BLaER1 treated with 17β-estradiol and CSF1 and Interleukin-3, amounts not matched to agents 10 nM and 100 nM (cell line): ENCODE measurements around the gene MNX1.
A peak's percentile ranks its signal among the peaks of the same experiment; 100 is the strongest.

Experiments
- H3K27ac ChIP-seq, 11 experiments: shearing (Covaris generic); formaldehyde crosslinking; 2 replicates each; pipeline ENCODE4 v1.8.1; 2022
- H3K27me3 ChIP-seq, 11 experiments: shearing (Covaris generic); formaldehyde crosslinking; 2 replicates each; pipeline ENCODE4 v1.8.1; 2022
- H3K36me3 ChIP-seq, 11 experiments: shearing (Covaris generic); formaldehyde crosslinking; 2 replicates each; pipeline ENCODE4 v1.8.1; 2022
- H3K4me1 ChIP-seq, 10 experiments: shearing (Covaris generic); formaldehyde crosslinking; 2 replicates each; pipeline ENCODE4 v1.8.1; 2022
- H3K4me2 ChIP-seq, 11 experiments: shearing (Covaris generic); formaldehyde crosslinking; 2 replicates each; pipeline ENCODE4 v1.8.1; 2022
- H3K4me3 ChIP-seq, 10 experiments: shearing (Covaris generic); formaldehyde crosslinking; 2 replicates each; pipeline ENCODE4 v1.8.1; 2022
- H3K9ac ChIP-seq, 11 experiments: shearing (Covaris generic); formaldehyde crosslinking; 2 replicates each; pipeline ENCODE4 v1.8.1; 2022
- H3K9me3 ChIP-seq, 11 experiments: shearing (Covaris generic); formaldehyde crosslinking; replicated peaks in 1 of 11; 2 replicates each; pipeline ENCODE4 v1.8.1; 2022
- H4K20me1 ChIP-seq, 11 experiments: shearing (Covaris generic); formaldehyde crosslinking; 2 replicates each; pipeline ENCODE4 v1.8.1; 2022
- Cebpa-rat ChIP-seq, 11 experiments: shearing (Covaris generic); IDR thresholded peaks; 2 replicates each; pipeline ENCODE4 v1.8.1; 2022

MNX1 gene

GRCh38 chr7:157023589-157023905, 13.1 kb upstream of the MNX1 start:
- Histone ChIP-seq H3K27me3 (peaks cover 68 to 88% (median 77%) of the 10 kb centered on the region in 11 experiments), H3K4me3 (no peak overlapping the region)
- TF ChIP-seq Cebpa-rat (IDR thresholded peaks at IDR 0.05), result no peak

GRCh38 chr7:157022681-157023588, 12.5 kb upstream of the MNX1 start:
- no peak for TF ChIP-seq Cebpa-rat (IDR thresholded peaks at IDR 0.05)
- H3K4me2 ChIP-seq, result no peak overlapping the region

More at GRCh38 chr7:157023589-157023905, 13.1 kb upstream of the MNX1 start:
- H3K4me1 ChIP-seq, result no peaks in the 10 kb centered on the region
- no peaks in the 10 kb centered on the region for H3K36me3 ChIP-seq
- H3K4me2 ChIP-seq, result no peak overlapping the region
- peaks cover 12 to 34% (median 27%) of the 10 kb centered on the region in 11 experiments; a peak in 21 of 22 replicates for H3K9me3 ChIP-seq
- H3K27ac ChIP-seq, result no peak overlapping the region
- peaks cover 0 to 40% (median 30%) of the 10 kb centered on the region in 11 experiments; a peak in 15 of 22 replicates for H4K20me1 ChIP-seq
- H3K9ac ChIP-seq, result no peak overlapping the region

GRCh38 chr7:157021871-157022680, 11.6 kb upstream of the MNX1 start:
- 0 out of 20 replicates have a peak overlapping the region, but pooled peaks of 1 of the 10 experiments have one; percentile 24 for H3K4me3 ChIP-seq
- peaks cover 0 to 54% (median 44%) of the 10 kb centered on the region in 11 experiments; a peak in 14 of 22 replicates for H4K20me1 ChIP-seq
- no peak for TF ChIP-seq Cebpa-rat (IDR thresholded peaks at IDR 0.05)
- no peak overlapping the region for H3K27ac ChIP-seq
- no peaks in the 10 kb centered on the region for H3K36me3 ChIP-seq
- H3K4me2 ChIP-seq, result no peak overlapping the region
- peaks cover 83 to 100% (median 92%) of the 10 kb centered on the region in 11 experiments for H3K27me3 ChIP-seq
- H3K9me3 ChIP-seq, result peaks cover 16 to 41% (median 30%) of the 10 kb centered on the region in 11 experiments; a peak in 21 of 22 replicates
- no peaks in the 10 kb centered on the region for H3K4me1 ChIP-seq
- no peak overlapping the region for H3K9ac ChIP-seq

More at GRCh38 chr7:157022681-157023588, 12.5 kb upstream of the MNX1 start:
- Histone ChIP-seq H3K27ac (no peak overlapping the region), H4K20me1 (peaks cover 0 to 46% (median 35%) of the 10 kb centered on the region in 11 experiments; a peak in 14 of 22 replicates), H3K9me3 (peaks cover 16 to 40% (median 30%) of the 10 kb centered on the region in 11 experiments; a peak in 21 of 22 replicates), H3K4me1 (no peaks in the 10 kb centered on the region), H3K4me3 (no peak overlapping the region), H3K9ac (no peak overlapping the region), H3K36me3 (no peaks in the 10 kb centered on the region), H3K27me3 (peaks cover 74 to 94% (median 83%) of the 10 kb centered on the region in 11 experiments)

GRCh38 chr7:157021071-157021870, 10.8 kb upstream of the MNX1 start:
- H3K4me1 ChIP-seq, result peaks cover 0 to 6% (median 4%) of the 10 kb centered on the region in 10 experiments; a peak in 7 of 20 replicates
- H3K9ac ChIP-seq, result no peak overlapping the region
- peaks cover 0 to 63% (median 52%) of the 10 kb centered on the region in 11 experiments; a peak in 15 of 22 replicates for H4K20me1 ChIP-seq
- H3K27me3 ChIP-seq, result peaks cover 91 to 100% (median 100%) of the 10 kb centered on the region in 11 experiments
- H3K4me2 ChIP-seq, result no peak overlapping the region
- H3K27ac ChIP-seq, result no peak overlapping the region
- no peak for TF ChIP-seq Cebpa-rat (IDR thresholded peaks at IDR 0.05)
- H3K36me3 ChIP-seq, result no peaks in the 10 kb centered on the region
- peak overlapping the region in 1 of 10 experiments; percentile 24; a peak in 1 of 20 replicates for H3K4me3 ChIP-seq
- H3K9me3 ChIP-seq, result peaks cover 16 to 41% (median 30%) of the 10 kb centered on the region in 11 experiments; a peak in 21 of 22 replicates

GRCh38 chr7:157020514-157021070, 10.1 kb upstream of the MNX1 start:
- Histone ChIP-seq H4K20me1 (peaks cover 0 to 69% (median 56%) of the 10 kb centered on the region in 11 experiments; a peak in 15 of 22 replicates), H3K4me3 (no peak overlapping the region; a peak in 2 of 20 replicates), H3K4me2 (no peak overlapping the region), H3K36me3 (no peaks in the 10 kb centered on the region), H3K27ac (no peak overlapping the region), H3K4me1 (peaks cover 0 to 8% (median 5%) of the 10 kb centered on the region in 10 experiments; a peak in 7 of 20 replicates), H3K9ac (no peak overlapping the region), H3K9me3 (peaks cover 16 to 41% (median 30%) of the 10 kb centered on the region in 11 experiments; a peak in 21 of 22 replicates), H3K27me3 (peaks cover 98 to 100% (median 100%) of the 10 kb centered on the region in 11 experiments)
- no peak for TF ChIP-seq Cebpa-rat (IDR thresholded peaks at IDR 0.05)

- Histone ChIP-seq H3K9ac (no peak overlapping the region), H3K27me3 (peaks cover 98 to 100% (median 100%) of the 10 kb centered on the region in 11 experiments), H3K4me2 (no peak overlapping the region), H4K20me1 (peaks cover 0 to 76% (median 64%) of the 10 kb centered on the region in 11 experiments; a peak in 15 of 22 replicates), H3K9me3 (peaks cover 16 to 39% (median 30%) of the 10 kb centered on the region in 11 experiments; a peak in 21 of 22 replicates), H3K27ac (no peak overlapping the region), H3K4me3 (no peak overlapping the region), H3K4me1 (peaks cover 0 to 10% (median 5%) of the 10 kb centered on the region in 10 experiments; a peak in 7 of 20 replicates), H3K36me3 (no peaks in the 10 kb centered on the region)
- no peak for TF ChIP-seq Cebpa-rat (IDR thresholded peaks at IDR 0.05)
Observed at GRCh38 chr7:157019718-157020451, 9.4 kb upstream of the MNX1 start.

GRCh38 chr7:157018997-157019608, 8.6 kb upstream of the MNX1 start:
- no peak for TF ChIP-seq Cebpa-rat (IDR thresholded peaks at IDR 0.05)
- H4K20me1 ChIP-seq, result peaks cover 0 to 81% (median 64%) of the 10 kb centered on the region in 11 experiments; a peak in 15 of 22 replicates
- peaks cover 0 to 10% (median 5%) of the 10 kb centered on the region in 10 experiments; a peak in 7 of 20 replicates for H3K4me1 ChIP-seq
- no peak overlapping the region for H3K27ac ChIP-seq
- peaks cover 15 to 39% (median 30%) of the 10 kb centered on the region in 11 experiments; a peak in 21 of 22 replicates for H3K9me3 ChIP-seq
- H3K4me2 ChIP-seq, result peak overlapping the region in 1 of 11 experiments; percentile 4; a peak in 1 of 22 replicates
- H3K9ac ChIP-seq, result no peak overlapping the region
- H3K27me3 ChIP-seq, result peaks cover 98 to 100% (median 100%) of the 10 kb centered on the region in 11 experiments
- H3K4me3 ChIP-seq, result peak overlapping the region in 1 of 10 experiments; percentile 19; a peak in 2 of 20 replicates
- H3K36me3 ChIP-seq, result no peaks in the 10 kb centered on the region
